K562 (cell line): ENCODE data around the gene SPATA21. TPM values are rescaled to one million over a fixed set of nuclear protein-coding genes. Genes with fewer than 3 reads are reported as not detected.
A peak's percentile ranks its signal among the peaks of the same experiment; 100 is the strongest.

Experiments used
- ATAC-seq: fragments of 200-7000 bp; cut with Tn5 transposase; 3 replicates; pipeline ENCODE4 v1.9.1; 2020; ENCODE audit warnings: moderate library complexity
- BruUV-seq: library from RNA; stranded (reverse); fragments of 400-500 nt; replicated peaks from 2 replicates; lab custom pipeline; 2021; lab: Mats Ljungman, UMichigan
- CTCF ChIA-PET: fragments of 300-600 bp; formaldehyde crosslinking; extraction: SDS; loops from one replicate; lab custom pipeline; 2021; ENCODE audit warnings: low intra/inter-chr PET ratio; lab: Yijun Ruan, JAX
- POLR2A ChIA-PET: fragments of 300-600, 350-650 bp; sonication (Branson Sonifier 250); formaldehyde crosslinking; extraction: SDS; loops from one replicate; lab custom pipeline; 2021; ENCODE audit warnings: antibody characterized with exemption, inconsistent platforms; lab: Yijun Ruan, JAX
- DNase-seq, 4 experiments: peaks; one replicate each; pipeline versions ENCODE4 v3.0.0 to v3.0.0-alpha.2; 2011 to 2018; ENCODE audit warnings: low spot score in 3 of 4, mixed read lengths in 3 of 4; ENCODE audit errors: extremely low read depth in 1 of 4
- FAIRE-seq: peaks from 2 replicates; lab custom pipeline; 2011; peaks lifted over from hg19 to GRCh38; lab: Jason Lieb, UNC
- H2AFZ ChIP-seq: 2 replicates; pipeline ENCODE4 v1.6.0; 2011; ENCODE audit warnings: low read depth, low read length, control low read depth, inconsistent platforms
- H3K27ac ChIP-seq: fragments of 200-600 bp; 3 replicates; pipeline ENCODE4 v1.8.0; 2011; ENCODE audit warnings: low read depth, mild to moderate bottlenecking, control low read depth, inconsistent platforms, low read length, moderate library complexity, mixed read lengths; ENCODE audit errors: extremely low read depth
- H3K27me3 ChIP-seq, 2 experiments: fragments of 300-600 bp in 1 of 2; 2 replicates in 1 of 2; 3 replicates in 1 of 2; pipeline versions ENCODE4 v1.6.0 to v1.8.0; 2011; ENCODE audit warnings: inconsistent platforms in 2 of 2, low read length in 2 of 2, mild to moderate bottlenecking in 1 of 2, mixed read lengths in 1 of 2, moderate library complexity in 1 of 2; ENCODE audit not compliant: control insufficient read depth in 2 of 2, insufficient read depth in 2 of 2
- H3K36me3 ChIP-seq: fragments of 300-600 bp; 3 replicates; pipeline ENCODE4 v1.8.0; 2011; ENCODE audit warnings: mild to moderate bottlenecking, low read length, inconsistent platforms; ENCODE audit not compliant: control insufficient read depth, insufficient read depth
- H3K4me1 ChIP-seq, 2 experiments: fragments of 200-600 bp in 1 of 2; replicated peaks in 1 of 2; 2 replicates in 1 of 2; 3 replicates in 1 of 2; pipeline versions ENCODE4 v1.5.1 to v1.8.0; 2011; ENCODE audit warnings: inconsistent platforms in 2 of 2, low read length in 2 of 2, mild to moderate bottlenecking in 1 of 2, mixed read lengths in 1 of 2, moderate library complexity in 1 of 2; ENCODE audit not compliant: control insufficient read depth in 2 of 2, insufficient read depth in 2 of 2
- H3K4me2 ChIP-seq: 2 replicates; pipeline ENCODE4 v1.6.1; 2011; ENCODE audit warnings: low read length, control low read depth, inconsistent platforms, mixed read lengths; ENCODE audit not compliant: insufficient read depth
- H3K4me3 ChIP-seq: fragments of 200-600 bp; sonication (generic), shearing (Covaris generic); 2 replicates; pipeline ENCODE4 v1.5.1; 2016; ENCODE audit warnings: control low read depth, inconsistent platforms
- H3K79me2 ChIP-seq: fragments of 200-600 bp; 3 replicates; pipeline ENCODE4 v1.8.0; 2011; ENCODE audit warnings: low read length, inconsistent platforms; ENCODE audit not compliant: control insufficient read depth, insufficient read depth
- H3K9ac ChIP-seq, 2 experiments: 2 replicates each; pipeline versions ENCODE4 v1.6.0 to v1.6.1; 2011; ENCODE audit warnings: low read depth in 2 of 2, low read length in 2 of 2, control low read depth in 1 of 2, inconsistent platforms in 1 of 2, mild to moderate bottlenecking in 1 of 2, mixed read lengths in 1 of 2; ENCODE audit not compliant: insufficient read depth in 1 of 2
- H3K9me1 ChIP-seq: one replicate; pipeline ENCODE4 v1.6.0; 2011; ENCODE audit warnings: inconsistent platforms, mild to moderate bottlenecking, low read length, moderate library complexity; ENCODE audit not compliant: control insufficient read depth, insufficient read depth
- H3K9me3 ChIP-seq: replicated peaks from 2 replicates; pipeline ENCODE4 v1.5.1; 2011; ENCODE audit warnings: low read depth, low read length, inconsistent platforms; ENCODE audit not compliant: control insufficient read depth, insufficient read depth
- H4K20me1 ChIP-seq: replicated peaks from 2 replicates; pipeline ENCODE4 v1.6.1; 2011; ENCODE audit warnings: low read length, inconsistent platforms, mixed read lengths; ENCODE audit not compliant: control insufficient read depth, insufficient read depth
- CTBP1 ChIP-seq: fragments of 450-650 bp; IDR thresholded peaks from 2 replicates; pipeline ENCODE4 v1.6.1; 2016; ENCODE audit warnings: borderline replicate concordance
- EP400 ChIP-seq: fragments of 450-650 bp; IDR thresholded peaks from 2 replicates; pipeline ENCODE4 v1.6.1; 2017; ENCODE audit warnings: antibody characterized with exemption, mild to moderate bottlenecking, moderate library complexity
- FOXK2 ChIP-seq, 2 experiments: fragments of 450-650 bp; IDR thresholded peaks in 1 of 2; conservative IDR thresholded peaks in 1 of 2; 2 replicates each; pipeline ENCODE4 v1.6.1; 2016; ENCODE audit warnings: low read depth in 2 of 2, mild to moderate bottlenecking in 1 of 2
- KLF6 ChIP-seq: fragments of 250-450 bp; sonication (Bioruptor Pico); IDR thresholded peaks from 2 replicates; pipeline ENCODE4 v1.4.0; 2020; ENCODE audit warnings: mild to moderate bottlenecking, moderate library complexity, borderline replicate concordance
- NR2C2 ChIP-seq, 2 experiments: fragments of 200-800 bp in 1 of 2; sonication (Bioruptor generic) in 1 of 2; sonication (generic) in 1 of 2; formaldehyde crosslinking in 1 of 2; IDR thresholded peaks; 2 replicates each; pipeline versions ENCODE4 v1.6.1 to v1.8.0; 2016 to 2022; ENCODE audit warnings: mild to moderate bottlenecking in 1 of 2, missing compliant biosample characterization in 1 of 2, missing genetic modification characterization in 1 of 2, missing genetic modification reagents in 1 of 2
- RBM22 ChIP-seq: fragments of 200-400 bp; formaldehyde crosslinking; IDR thresholded peaks from 2 replicates; pipeline ENCODE4 v1.6.1; 2018; ENCODE audit warnings: low read length, low read depth; ENCODE audit not compliant: poor library complexity, severe bottlenecking
- TCF7L2 ChIP-seq: fragments of 150-350 bp; IDR thresholded peaks from 2 replicates; pipeline ENCODE4 v1.6.1; 2016; ENCODE audit warnings: low read depth, mild to moderate bottlenecking, low read length, moderate library complexity
- ZC3H4 ChIP-seq: sonication (generic); formaldehyde crosslinking; IDR thresholded peaks from 2 replicates; pipeline ENCODE4 v1.9.0; 2021; ENCODE audit warnings: missing genetic modification reagents, borderline replicate concordance
- ZKSCAN3 ChIP-seq: fragments of 250-450 bp; sonication (Bioruptor Pico); IDR thresholded peaks from 2 replicates; pipeline ENCODE4 v1.4.0; 2020
- WGBS: fragments of 100-300 bp; shearing (Covaris generic); methylation state at CpG from one replicate; pipeline ENCODE4 v1.1.6; 2016; ENCODE audit warnings: low coverage, mixed read lengths; ENCODE audit not compliant: insufficient coverage; ENCODE audit errors: missing lambda C conversion rate; 5-methylcytosine and 5-hydroxymethylcytosine counted together
- in situ Hi-C: fragments of 300-500 bp; cut with MboI; formaldehyde crosslinking; loops from 4 replicates; pipeline ENCODE4 v1.15.0; 2018; ENCODE audit warnings: inconsistent platforms, mixed read lengths
- intact Hi-C: fragments of 100-400 bp; cut with micrococcal nuclease; formaldehyde crosslinking; loops from 2 replicates; pipeline ENCODE4 v1.14.2; 2022
- polyA plus RNA-seq, 8 experiments: library from polyadenylated mRNA; depleted of rRNA in 4 of 8; stranded (reverse) in 5 of 8; unstranded in 3 of 8; fragments of >200 nt; fragmentation: Nextera tagmentation in 2 of 8; fragmentation: Illumina TruSeq in 1 of 8; extraction: Ambion mirVana in 2 of 8; extraction: Trizol in 1 of 8; gene quantifications; 2 replicates each; pipeline versions ENCODE4 v1.2.1 to v1.2.3, GENCODE V29; 2011 to 2014; ENCODE audit warnings: inconsistent platforms in 1 of 8, missing spikeins in 1 of 8
- total RNA-seq, 7 experiments: library from RNA; depleted of rRNA in 6 of 7; stranded (reverse); fragments of >200 nt in 6 of 7; fragmentation: Illumina TruSeq in 2 of 7; extraction: Trizol in 2 of 7; gene quantifications; 2 replicates each; pipeline versions ENCODE4 v1.2.1 to v1.2.3, GENCODE V29; 2011 to 2021; ENCODE audit warnings: low replicate concordance in 1 of 7
- TF ChIP-seq, protein P1 (sequence below), 2 experiments: IDR thresholded peaks; 2 replicates each; pipeline ENCODE4 v1.6.1; 2011; ENCODE audit warnings: borderline replicate concordance in 1 of 2, control low read depth in 1 of 2, low read depth in 1 of 2, low read length in 1 of 2, mild to moderate bottlenecking in 1 of 2, mixed read lengths in 1 of 2, moderate library complexity in 1 of 2; ENCODE audit not compliant: insufficient read depth in 1 of 2, insufficient read length in 1 of 2, poor library complexity in 1 of 2, severe bottlenecking in 1 of 2; ENCODE audit errors: extremely low read depth in 1 of 2
- TF ChIP-seq, protein P2 (sequence below): sonication (generic); formaldehyde crosslinking; IDR thresholded peaks from 2 replicates; pipeline ENCODE4 v1.8.0; 2022; ENCODE audit warnings: missing genetic modification reagents, mild to moderate bottlenecking, moderate library complexity, borderline replicate concordance

SPATA21 gene
- total and polyA plus RNA-seq, 9 of the 15 experiments (the other 6 are each of a cell fraction or from before 2014, with no cell fraction given): 0.10 to 0.36 (median 0.13) TPM; not detected in 3

DNA sequence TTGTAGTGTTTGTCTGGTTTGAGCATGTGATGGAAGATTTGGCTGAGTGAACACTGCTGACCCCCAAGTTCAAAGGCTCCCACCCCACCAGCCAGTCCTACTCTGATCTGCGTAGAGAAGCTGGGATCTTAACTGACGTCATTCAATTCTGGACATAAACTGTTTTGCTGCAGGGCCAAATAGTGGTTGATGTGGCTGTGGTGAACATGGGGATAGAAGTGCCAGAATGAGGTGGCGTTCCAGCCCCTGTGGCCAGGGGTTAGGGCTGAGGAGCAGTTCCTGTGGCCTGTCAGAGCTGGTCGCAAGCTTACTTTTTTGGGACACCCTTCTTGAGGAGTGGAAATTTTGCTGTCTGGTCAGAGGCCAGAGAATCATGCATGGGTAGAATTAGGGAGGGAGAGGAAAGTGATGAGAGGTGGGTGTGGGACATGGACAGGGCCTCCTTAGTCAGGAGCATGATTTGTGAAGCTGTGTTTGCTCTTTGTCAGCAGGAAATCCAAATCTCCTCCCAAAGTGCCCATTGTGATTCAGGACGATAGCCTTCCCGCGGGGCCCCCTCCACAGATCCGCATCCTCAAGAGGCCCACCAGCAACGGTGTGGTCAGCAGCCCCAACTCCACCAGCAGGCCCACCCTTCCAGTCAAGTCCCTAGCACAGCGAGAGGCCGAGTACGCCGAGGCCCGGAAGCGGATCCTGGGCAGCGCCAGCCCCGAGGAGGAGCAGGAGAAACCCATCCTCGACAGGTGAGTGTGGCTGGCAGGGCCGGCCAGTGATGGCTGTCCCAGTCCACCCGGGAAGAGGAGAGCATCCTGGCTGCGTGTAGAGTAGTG lies 44.3 kb downstream of the SPATA21 start:
- no peak for ATAC-seq
- POLR2A ChIA-PET: interaction anchor here (1.0 to 3.5 kb wide), 4 partner anchors 8 to 19 kb away, joined by 3 to 15 read pairs (median 8); no protein-coding TSS in a partner anchor

DNA sequence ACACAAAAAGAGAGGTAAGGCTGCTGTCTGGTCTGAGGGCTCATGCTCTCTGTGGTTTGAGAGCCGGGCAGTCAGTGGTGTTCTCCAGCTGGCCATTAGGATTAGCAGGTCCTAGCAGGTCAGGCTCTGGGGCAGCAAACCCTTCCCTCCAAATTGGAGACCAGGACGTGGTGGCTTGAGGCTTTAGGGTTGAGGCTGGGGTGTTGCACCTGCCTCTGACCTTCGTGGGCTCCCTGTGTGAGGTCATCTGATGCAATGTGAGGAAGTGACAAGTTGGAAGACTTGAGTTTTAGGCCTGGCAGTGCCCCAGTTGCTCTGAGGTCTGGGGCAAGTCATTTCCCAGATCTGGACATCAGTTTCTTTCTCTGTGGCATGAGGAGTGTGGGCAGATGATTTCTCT lies 45.8 kb downstream of the SPATA21 start:
- ChIA-PET POLR2A (interaction anchor here (1.0 to 3.5 kb wide), 6 partner anchors 9 to 24 kb away, joined by 3 to 15 read pairs (median 4); partner anchors contain the start of gene SZRD1), CTCF (no interaction called here)
- Histone ChIP-seq H3K4me3 (no peak overlapping the region), H3K36me3 (peaks cover 53% of the 10 kb centered on the region), H3K4me2 (no peak overlapping the region; the same call in 1 of the 2 replicates), H3K79me2 (peaks cover 68% of the 10 kb centered on the region), H3K4me1 (peaks cover 10 to 21% of the 10 kb centered on the region in 2 experiments; a peak in 4 of 5 replicates), H3K9ac (peak overlapping the region; percentile 4 to 81; a peak in 3 of 4 replicates), H3K9me1 (peaks cover 7% of the 10 kb centered on the region), H3K27ac (peak overlapping the region; percentile 27; the same call in 1 of the 3 replicates), H3K9me3 (no peaks in the 10 kb centered on the region), H3K27me3 (no peaks in the 10 kb centered on the region), H4K20me1 (peaks cover 41% of the 10 kb centered on the region), H2AFZ (no peak overlapping the region)
- WGBS: 27% methylated on average over 3 of the region's 3 CpGs
- no peak for FAIRE-seq
- ATAC-seq: peak; percentile 63
- intact Hi-C loops (no loop called here), in situ Hi-C loops (no loop called here)
- DNase-seq: no peak
- BruUV-seq: no TSS peak
- TF ChIP-seq CTBP1: 0 out of 2 replicates have a peak, but pooled peaks have one; percentile 19
- no peak for TF ChIP-seq FOXK2 (conservative IDR thresholded peaks at IDR 0.05 in 1 of 2, IDR thresholded peaks at IDR 0.05 in 1 of 2; ENCODE audit: low read depth in 2 of 2)
- TF ChIP-seq TCF7L2: no peak
- TF ChIP-seq, protein P1, sequence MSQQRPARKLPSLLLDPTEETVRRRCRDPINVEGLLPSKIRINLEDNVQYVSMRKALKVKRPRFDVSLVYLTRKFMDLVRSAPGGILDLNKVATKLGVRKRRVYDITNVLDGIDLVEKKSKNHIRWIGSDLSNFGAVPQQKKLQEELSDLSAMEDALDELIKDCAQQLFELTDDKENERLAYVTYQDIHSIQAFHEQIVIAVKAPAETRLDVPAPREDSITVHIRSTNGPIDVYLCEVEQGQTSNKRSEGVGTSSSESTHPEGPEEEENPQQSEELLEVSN (IDR thresholded peaks at IDR 0.05; ENCODE audit: borderline replicate concordance in 1 of 2, extremely low read depth in 1 of 2, insufficient read depth in 1 of 2, insufficient read length in 1 of 2, low read depth in 1 of 2, low read length in 1 of 2, poor library complexity in 1 of 2, severe bottlenecking in 1 of 2): peak in 1 of 2 experiments; percentile 25
- TF ChIP-seq ZKSCAN3: no peak
- TF ChIP-seq KLF6 (CRISPR knock-in tag): no peak
- no peak for TF ChIP-seq NR2C2 (CRISPR knock-in tag; IDR thresholded peaks at IDR 0.05)
- peak; percentile 75 for TF ChIP-seq NR2C2 (tag; IDR thresholded peaks at IDR 0.05)
- TF ChIP-seq, protein P2, sequence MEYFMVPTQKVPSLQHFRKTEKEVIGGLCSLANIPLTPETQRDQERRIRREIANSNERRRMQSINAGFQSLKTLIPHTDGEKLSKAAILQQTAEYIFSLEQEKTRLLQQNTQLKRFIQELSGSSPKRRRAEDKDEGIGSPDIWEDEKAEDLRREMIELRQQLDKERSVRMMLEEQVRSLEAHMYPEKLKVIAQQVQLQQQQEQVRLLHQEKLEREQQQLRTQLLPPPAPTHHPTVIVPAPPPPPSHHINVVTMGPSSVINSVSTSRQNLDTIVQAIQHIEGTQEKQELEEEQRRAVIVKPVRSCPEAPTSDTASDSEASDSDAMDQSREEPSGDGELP (CRISPR knock-in tag): 0 out of 2 replicates have a peak, but pooled peaks have one; percentile 19
- no peak for TF ChIP-seq EP400

More for the DNA sequence above, 44.3 kb downstream of the SPATA21 start:
- CTCF ChIA-PET: no interaction called here
- Histone ChIP-seq H3K36me3 (peaks cover 59% of the 10 kb centered on the region), H3K4me1 (peaks cover 10 to 18% of the 10 kb centered on the region in 2 experiments; a peak in 4 of 5 replicates)
- no peak for TF ChIP-seq ZC3H4 (CRISPR knock-in tag)
- peak; percentile 47 for TF ChIP-seq RBM22
- TF ChIP-seq, all 486 proteins: peak for 1
- H3K79me2 ChIP-seq: peaks cover 53% of the 10 kb centered on the region
- 95% methylated on average over 17 of the region's 21 CpGs for WGBS
- H3K9me1 ChIP-seq: peaks cover 7% of the 10 kb centered on the region
- DNase-seq: no peak
- peaks cover 27% of the 10 kb centered on the region; the same call in 1 of the 2 replicates for H4K20me1 ChIP-seq
- no peak overlapping the region for H3K27ac ChIP-seq
- in situ Hi-C loops (no loop called here), intact Hi-C loops (no loop called here)
- H3K4me2 ChIP-seq: no peak overlapping the region
- no peak overlapping the region for H3K4me3 ChIP-seq
- H3K27me3 ChIP-seq: no peaks in the 10 kb centered on the region
- FAIRE-seq: no peak
- H3K9me3 ChIP-seq: no peaks in the 10 kb centered on the region
- H2AFZ ChIP-seq: no peak overlapping the region
- BruUV-seq: no TSS peak
- H3K9ac ChIP-seq: peak overlapping the region in 1 of 2 experiments; percentile 69; a peak in 2 of 4 replicates
